Kidney epithelial cell (primary cell): ENCODE results near the gene TRIP12. TPM values are rescaled to one million over a fixed set of nuclear protein-coding genes. Genes with fewer than 3 reads are reported as not detected.

Experiments used
- DNase-seq: peaks from one replicate; pipeline ENCODE4 v3.0.0-alpha.2; 2010; ENCODE audit warnings: low read depth
- H3K27me3 ChIP-seq: 2 replicates; pipeline ENCODE4 v1.6.0; 2011; ENCODE audit warnings: low read length; ENCODE audit not compliant: control insufficient read depth, insufficient read depth
- H3K36me3 ChIP-seq: 2 replicates; pipeline ENCODE4 v1.5.1; 2011; ENCODE audit warnings: low read length; ENCODE audit not compliant: control insufficient read depth, insufficient read depth
- H3K4me3 ChIP-seq: 2 replicates; pipeline ENCODE4 v1.5.1; 2011; ENCODE audit warnings: low read depth, mild to moderate bottlenecking, control low read depth, low read length
- total RNA-seq: library from RNA; depleted of rRNA; stranded (reverse); fragments of >200 nt; gene quantifications from 2 replicates; pipeline ENCODE4 v1.2.3, GENCODE V29; 2015
- TF ChIP-seq, protein P1 (sequence below): IDR thresholded peaks from 2 replicates; pipeline ENCODE4 v1.5.1; 2011; ENCODE audit warnings: mild to moderate bottlenecking, moderate library complexity, low read length, control low read depth, inconsistent platforms; ENCODE audit not compliant: insufficient read depth, poor library complexity, severe bottlenecking

Gene TRIP12
- total RNA-seq, 1 donor from 2014 or later, result 109 TPM

- Histone ChIP-seq H3K36me3 (no peaks in the 10 kb centered on the region), H3K27me3 (no peaks in the 10 kb centered on the region), H3K4me3 (no peak overlapping the region)
- DNase-seq, result no peak
- TF ChIP-seq, protein P1, sequence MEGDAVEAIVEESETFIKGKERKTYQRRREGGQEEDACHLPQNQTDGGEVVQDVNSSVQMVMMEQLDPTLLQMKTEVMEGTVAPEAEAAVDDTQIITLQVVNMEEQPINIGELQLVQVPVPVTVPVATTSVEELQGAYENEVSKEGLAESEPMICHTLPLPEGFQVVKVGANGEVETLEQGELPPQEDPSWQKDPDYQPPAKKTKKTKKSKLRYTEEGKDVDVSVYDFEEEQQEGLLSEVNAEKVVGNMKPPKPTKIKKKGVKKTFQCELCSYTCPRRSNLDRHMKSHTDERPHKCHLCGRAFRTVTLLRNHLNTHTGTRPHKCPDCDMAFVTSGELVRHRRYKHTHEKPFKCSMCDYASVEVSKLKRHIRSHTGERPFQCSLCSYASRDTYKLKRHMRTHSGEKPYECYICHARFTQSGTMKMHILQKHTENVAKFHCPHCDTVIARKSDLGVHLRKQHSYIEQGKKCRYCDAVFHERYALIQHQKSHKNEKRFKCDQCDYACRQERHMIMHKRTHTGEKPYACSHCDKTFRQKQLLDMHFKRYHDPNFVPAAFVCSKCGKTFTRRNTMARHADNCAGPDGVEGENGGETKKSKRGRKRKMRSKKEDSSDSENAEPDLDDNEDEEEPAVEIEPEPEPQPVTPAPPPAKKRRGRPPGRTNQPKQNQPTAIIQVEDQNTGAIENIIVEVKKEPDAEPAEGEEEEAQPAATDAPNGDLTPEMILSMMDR, result no peak
Measured at GRCh38 chr2:229879191-229879950, 42.4 kb downstream of the TRIP12 start.

GRCh38 chr2:229875549-229875948 lies 46.3 kb downstream of the TRIP12 start:
- TF ChIP-seq, protein P1, result no peak
- Histone ChIP-seq H3K4me3 (no peak overlapping the region), H3K36me3 (no peaks in the 10 kb centered on the region), H3K27me3 (no peaks in the 10 kb centered on the region)
- DNase-seq, result no peak

- H3K4me3 ChIP-seq, result no peak overlapping the region
- no peak for DNase-seq
- no peaks in the 10 kb centered on the region for H3K27me3 ChIP-seq
- H3K36me3 ChIP-seq, result no peaks in the 10 kb centered on the region
- TF ChIP-seq, protein P1, result no peak
Measured at GRCh38 chr2:229874647-229875046, 47.2 kb downstream of the TRIP12 start.

- TF ChIP-seq, protein P1, result no peak
Measured at GRCh38 chr2:229873123-229873581, 48.7 kb downstream of the TRIP12 start.

DNA sequence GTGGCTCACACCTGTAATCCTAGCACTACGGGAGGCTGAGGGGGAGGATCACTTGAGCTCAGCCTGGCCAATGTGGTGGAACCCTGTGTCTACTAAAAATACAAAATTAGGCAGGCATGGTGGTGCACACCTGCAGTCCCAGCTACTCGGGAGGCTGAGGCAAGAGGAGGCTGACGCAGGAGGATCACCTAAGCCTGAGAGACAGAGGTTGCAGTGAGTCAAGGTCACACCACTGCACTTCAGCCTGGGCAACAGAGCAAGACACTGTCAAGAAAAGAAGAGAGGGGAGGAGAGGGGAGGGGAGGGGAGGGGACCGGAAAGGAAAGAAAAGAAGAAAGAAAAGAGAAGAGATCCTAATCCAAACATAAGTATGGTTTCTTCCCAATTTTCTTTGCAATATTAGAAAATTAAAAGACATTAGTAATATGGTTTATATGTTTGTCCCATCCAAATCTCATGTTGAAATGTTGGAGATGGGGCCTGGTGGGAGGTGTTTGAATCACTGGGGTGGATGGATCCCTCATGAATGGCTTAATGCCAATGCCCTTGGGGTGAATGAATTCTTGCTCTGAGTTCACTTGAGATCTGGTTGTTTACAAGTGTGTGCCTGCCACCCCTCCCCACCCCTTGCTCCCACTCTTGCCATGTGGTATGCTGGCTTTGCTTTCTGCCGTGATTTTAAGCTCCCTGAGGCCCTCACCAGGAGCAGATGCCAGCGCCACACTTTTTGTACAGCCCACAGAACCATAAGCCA lies 50.7 kb downstream of the TRIP12 start:
- no peak overlapping the region for H3K4me3 ChIP-seq
- DNase-seq, result no peak
- TF ChIP-seq, protein P1, result no peak
- H3K27me3 ChIP-seq, result no peaks in the 10 kb centered on the region
- H3K36me3 ChIP-seq, result no peaks in the 10 kb centered on the region

More at GRCh38 chr2:229873123-229873581, 48.7 kb downstream of the TRIP12 start:
- DNase-seq, result no peak
- Histone ChIP-seq H3K27me3 (no peaks in the 10 kb centered on the region), H3K4me3 (no peak overlapping the region), H3K36me3 (no peaks in the 10 kb centered on the region)
